Measurements from ENCODE around the gene DDIAS. TPM values are rescaled to one million over a fixed set of nuclear protein-coding genes. Genes with fewer than 3 reads are reported as not detected.

DDIAS gene
- total and polyA plus RNA-seq, 2 donors (not counting 3 experiments of a cell fraction or from before 2014, with no cell fraction given): 4.5 to 9.2 TPM

GRCh38 chr11:82972103-82972502 lies 70.6 kb downstream of the DDIAS start:
- Histone ChIP-seq H3K27ac (ENCODE audit: insufficient read depth, low read depth, low read length) (no peak overlapping the region), H3K9me1 (replicated peaks; ENCODE audit: control insufficient read depth, extremely low read depth, insufficient read depth, low read length) (no peaks in the 10 kb centered on the region), H3K79me2 (ENCODE audit: control insufficient read depth, insufficient read depth, low read length) (no peaks in the 10 kb centered on the region), H4K20me1 (replicated peaks; ENCODE audit: control insufficient read depth, extremely low read depth, insufficient read depth, low read length) (no peaks in the 10 kb centered on the region), H3K27me3 (ENCODE audit: control insufficient read depth in 2 of 2, insufficient read depth in 2 of 2, low read length in 2 of 2) (no peaks in the 10 kb centered on the region), H3K4me2 (ENCODE audit: insufficient read depth, low read length) (no peak overlapping the region), H3K36me3 (ENCODE audit: control insufficient read depth in 2 of 2, extremely low read depth in 1 of 2, insufficient read depth in 2 of 2, low read length in 2 of 2) (no peaks in the 10 kb centered on the region), H2AFZ (ENCODE audit: low read depth, low read length) (no peak overlapping the region), H3K9me3 (replicated peaks; ENCODE audit: control insufficient read depth, insufficient read depth, low read length) (no peaks in the 10 kb centered on the region), H3K4me3 (replicated peaks in 1 of 3; ENCODE audit: insufficient read depth in 1 of 3, low read depth in 1 of 3, low read length in 3 of 3) (no peak overlapping the region), H3K4me1 (ENCODE audit: control insufficient read depth, extremely low read depth, insufficient read depth, low read length) (no peaks in the 10 kb centered on the region), H3K9ac (replicated peaks; ENCODE audit: extremely low read depth, insufficient read depth, low read length) (no peak overlapping the region)
- FAIRE-seq: no peak
- DNase-seq (ENCODE audit: low read depth, low spot score): no peak
- dilution Hi-C loops (cut with MboI; ENCODE audit: extremely low pct_ligation_motif_present, low sequenced_read_pairs) (no loop called here), intact Hi-C loops (cut with micrococcal nuclease) (no loop called here)
- BruUV-seq (replicated peaks): no TSS peak
- ChIA-PET CTCF (interaction anchor here (1.1 kb wide), 1 partner anchor 45 kb away, joined by 3 read pairs; no protein-coding TSS in a partner anchor), POLR2A (no interaction called here)
- TF ChIP-seq POLR2AphosphoS5 (IDR thresholded peaks at IDR 0.05; ENCODE audit: insufficient read depth, low read depth, low read length) (no peak), FOS (IDR thresholded peaks at IDR 0.05; ENCODE audit: borderline replicate concordance, insufficient read depth, low read length) (no peak), MAX (IDR thresholded peaks at IDR 0.05; ENCODE audit: insufficient read depth, insufficient read length) (no peak), MYC (IDR thresholded peaks at IDR 0.05; ENCODE audit: low read depth, low read length) (no peak), JUN (IDR thresholded peaks at IDR 0.05; ENCODE audit: borderline replicate concordance, insufficient read depth, insufficient read length, low read depth) (no peak), CTCF (IDR thresholded peaks at IDR 0.05; ENCODE audit: extremely low read depth in 1 of 2, insufficient read depth in 1 of 2, low read depth in 1 of 2, low read length in 2 of 2) (no peak), GATA2 (IDR thresholded peaks at IDR 0.05; ENCODE audit: insufficient read depth, insufficient read length, low read depth, low read length) (no peak), POLR2A (IDR thresholded peaks at IDR 0.05; ENCODE audit: low read depth, low read length) (no peak), EZH2 (IDR thresholded peaks at IDR 0.05; ENCODE audit: borderline replicate concordance, low read depth, low read length, severe bottlenecking) (no peak)
